Stimulated activated effector memory CD8-positive, alpha-beta T cell treated with anti-CD3 and anti-CD28 coated beads, Interleukin-12 subunit alpha, Interleukin-12 subunit beta, amount 100 ng/mL, for 72 hours (primary cell): ENCODE data around the gene LGALS7.
"Not testable (repeated sequence)": the region's sequence is repeated elsewhere in the genome, so short reads cannot be mapped to it uniquely, and the experiment has no call there.

Source experiments
- ATAC-seq: fragments of 150-1000 bp; cut with Tn5 transposase; 2 replicates; pipeline ENCODE4 v1.10.0; 2021
- DNase-seq, 2 donors: peaks; one replicate each; pipeline ENCODE4 v3.0.0; 2021 to 2022; ENCODE audit warnings: low spot score in 2 of 2
- H3K27ac Mint-ChIP-seq: one replicate; pipeline ENCODE4 v1.8.0; 2022; ENCODE audit warnings: mild to moderate bottlenecking, mixed read lengths
- H3K36me3 Mint-ChIP-seq: one replicate; pipeline ENCODE4 v1.8.0; 2022; ENCODE audit warnings: mild to moderate bottlenecking, mixed read lengths
- H3K4me1 Mint-ChIP-seq: one replicate; pipeline ENCODE4 v1.8.0; 2022; ENCODE audit warnings: mixed read lengths
- H3K4me3 Mint-ChIP-seq: one replicate; pipeline ENCODE4 v1.8.0; 2022; ENCODE audit warnings: mild to moderate bottlenecking, mixed read lengths
- H3K9me3 Mint-ChIP-seq: one replicate; pipeline ENCODE4 v1.8.0; 2022; ENCODE audit warnings: mixed read lengths

LGALS7 gene

GRCh38 chr19:38766276-38767047, 6.9 kb downstream of the LGALS7 start:
- DNase-seq (no peak), ATAC-seq (no peak)
- H3K27ac Mint-ChIP-seq: no peak overlapping the region
- H3K9me3 Mint-ChIP-seq: no peaks in the 10 kb centered on the region
- H3K4me1 Mint-ChIP-seq: peaks cover 7% of the 10 kb centered on the region
- no peak overlapping the region for H3K4me3 Mint-ChIP-seq
- no peaks in the 10 kb centered on the region for H3K36me3 Mint-ChIP-seq

GRCh38 chr19:38765214-38765613, 8.1 kb downstream of the LGALS7 start:
- Mint-ChIP-seq H3K9me3 (no peaks in the 10 kb centered on the region), H3K36me3 (no peaks in the 10 kb centered on the region), H3K4me3 (no peak overlapping the region), H3K4me1 (peaks cover 7% of the 10 kb centered on the region), H3K27ac (no peak overlapping the region)
- DNase-seq (no peak), ATAC-seq (no peak)

- H3K4me3 Mint-ChIP-seq: no peak overlapping the region
- H3K27ac Mint-ChIP-seq: no peak overlapping the region
- ATAC-seq (no peak), DNase-seq (no peak)
- no peaks in the 10 kb centered on the region for H3K36me3 Mint-ChIP-seq
- no peaks in the 10 kb centered on the region for H3K4me1 Mint-ChIP-seq
- no peaks in the 10 kb centered on the region for H3K9me3 Mint-ChIP-seq
Observed at GRCh38 chr19:38763795-38764220, 9.5 kb downstream of the LGALS7 start.

- H3K27ac Mint-ChIP-seq, H3K4me1 Mint-ChIP-seq, H3K9me3 Mint-ChIP-seq, ATAC-seq, H3K4me3 Mint-ChIP-seq, H3K36me3 Mint-ChIP-seq, DNase-seq: not testable (repeated sequence)
Observed at GRCh38 chr19:38761884-38762389, 11.4 kb downstream of the LGALS7 start.

- not testable (repeated sequence) for DNase-seq, ATAC-seq, H3K4me3 Mint-ChIP-seq, H3K27ac Mint-ChIP-seq, H3K4me1 Mint-ChIP-seq, H3K36me3 Mint-ChIP-seq, H3K9me3 Mint-ChIP-seq
Observed at GRCh38 chr19:38760805-38761517, 12.4 kb downstream of the LGALS7 start.

- H3K27ac Mint-ChIP-seq: no peak overlapping the region
- H3K4me3 Mint-ChIP-seq: no peak overlapping the region
- H3K9me3 Mint-ChIP-seq: no peaks in the 10 kb centered on the region
- no peaks in the 10 kb centered on the region for H3K36me3 Mint-ChIP-seq
- no peaks in the 10 kb centered on the region for H3K4me1 Mint-ChIP-seq
- no peak for ATAC-seq
- DNase-seq: no peak
Observed at GRCh38 chr19:38759590-38760003, 13.7 kb downstream of the LGALS7 start.

- H3K9me3 Mint-ChIP-seq, H3K27ac Mint-ChIP-seq, ATAC-seq, H3K4me1 Mint-ChIP-seq, H3K4me3 Mint-ChIP-seq, DNase-seq, H3K36me3 Mint-ChIP-seq: not testable (repeated sequence)
Observed at GRCh38 chr19:38754196-38754595, 19.1 kb downstream of the LGALS7 start.

GRCh38 chr19:38753783-38754182, 19.5 kb downstream of the LGALS7 start:
- ATAC-seq, H3K27ac Mint-ChIP-seq, H3K4me1 Mint-ChIP-seq, DNase-seq, H3K4me3 Mint-ChIP-seq, H3K9me3 Mint-ChIP-seq, H3K36me3 Mint-ChIP-seq: not testable (repeated sequence)

GRCh38 chr19:38745316-38745715, 28.0 kb downstream of the LGALS7 start:
- no peaks in the 10 kb centered on the region for H3K36me3 Mint-ChIP-seq
- peak; percentile 11 for ATAC-seq
- no peak for DNase-seq
- no peak overlapping the region for H3K4me3 Mint-ChIP-seq
- no peaks in the 10 kb centered on the region for H3K9me3 Mint-ChIP-seq
- no peaks in the 10 kb centered on the region for H3K4me1 Mint-ChIP-seq
- no peak overlapping the region for H3K27ac Mint-ChIP-seq

- no peak for ATAC-seq
- H3K27ac Mint-ChIP-seq: peak overlapping the region; percentile 59
- peaks cover 3% of the 10 kb centered on the region for H3K4me1 Mint-ChIP-seq
- H3K9me3 Mint-ChIP-seq: no peaks in the 10 kb centered on the region
- no peaks in the 10 kb centered on the region for H3K36me3 Mint-ChIP-seq
- DNase-seq: no peak
- no peak overlapping the region for H3K4me3 Mint-ChIP-seq
Observed at GRCh38 chr19:38744874-38745273, 28.4 kb downstream of the LGALS7 start.

GRCh38 chr19:38744298-38744681, 29.0 kb downstream of the LGALS7 start, which contains the start of gene CAPN12:
CAPN12 (minus strand) TSS chr19:38744474; CDS start chr19:38744165, 309 bp downstream.
- H3K36me3 Mint-ChIP-seq: no peaks in the 10 kb centered on the region
- H3K9me3 Mint-ChIP-seq: no peaks in the 10 kb centered on the region
- H3K4me1 Mint-ChIP-seq: peaks cover 9% of the 10 kb centered on the region
- H3K27ac Mint-ChIP-seq: peak within 1 kb of the TSS; percentile 59
- DNase-seq (no peak), ATAC-seq (no peak)
- H3K4me3 Mint-ChIP-seq: no peak within 1 kb of the TSS

- peak overlapping the region; percentile 59 for H3K27ac Mint-ChIP-seq
Observed at GRCh38 chr19:38743394-38744297, 29.7 kb downstream of the LGALS7 start.

GRCh38 chr19:38742906-38743305, 30.4 kb downstream of the LGALS7 start:
- Mint-ChIP-seq H3K27ac (no peak overlapping the region), H3K4me1 (peaks cover 22% of the 10 kb centered on the region), H3K4me3 (no peak overlapping the region), H3K9me3 (no peaks in the 10 kb centered on the region), H3K36me3 (peaks cover 7% of the 10 kb centered on the region)
- ATAC-seq (no peak), DNase-seq (no peak)

More at GRCh38 chr19:38743394-38744297, 29.7 kb downstream of the LGALS7 start:
- H3K4me3 Mint-ChIP-seq: no peak overlapping the region
- no peaks in the 10 kb centered on the region for H3K9me3 Mint-ChIP-seq
- peaks cover 15% of the 10 kb centered on the region for H3K4me1 Mint-ChIP-seq
- ATAC-seq: no peak
- DNase-seq: no peak
- H3K36me3 Mint-ChIP-seq: peaks cover 5% of the 10 kb centered on the region

- DNase-seq (no peak), ATAC-seq (no peak)
- no peaks in the 10 kb centered on the region for H3K9me3 Mint-ChIP-seq
- peak overlapping the region; percentile 56 for H3K27ac Mint-ChIP-seq
- peaks cover 28% of the 10 kb centered on the region for H3K4me1 Mint-ChIP-seq
- no peak overlapping the region for H3K4me3 Mint-ChIP-seq
- peaks cover 11% of the 10 kb centered on the region for H3K36me3 Mint-ChIP-seq
Observed at GRCh38 chr19:38742296-38742695, 31.0 kb downstream of the LGALS7 start.

- Mint-ChIP-seq H3K9me3 (no peaks in the 10 kb centered on the region), H3K4me3 (no peak overlapping the region), H3K27ac (no peak overlapping the region), H3K4me1 (peaks cover 28% of the 10 kb centered on the region), H3K36me3 (peaks cover 11% of the 10 kb centered on the region)
- ATAC-seq: no peak
- DNase-seq: peak in 1 of 2 donors; percentile 46
Observed at GRCh38 chr19:38741670-38742069, 31.6 kb downstream of the LGALS7 start.
